ENCODE data around the gene COL4A2.

The COL4A2 gene

GRCh38 chr13:110517505-110518225 lies 210.6 kb downstream of the COL4A2 start:
- no peaks in the 10 kb centered on the region for H3K36me3 ChIP-seq (ENCODE audit: control insufficient read depth, insufficient read depth, low read length)
- no peaks in the 10 kb centered on the region for H3K27me3 ChIP-seq (ENCODE audit: control insufficient read depth, insufficient read depth, low read length)
- H3K4me3 ChIP-seq (ENCODE audit: low read length) = no peak overlapping the region
- no peak overlapping the region for H3K27ac ChIP-seq (ENCODE audit: low read depth, low read length)
- H3K4me1 ChIP-seq (ENCODE audit: control insufficient read depth, insufficient read depth, low read length) = peaks cover 4% of the 10 kb centered on the region
- no peak overlapping the region for H3K9ac ChIP-seq (ENCODE audit: low read length)

GRCh38 chr13:110518226-110518525 lies 211.1 kb downstream of the COL4A2 start:
- no peaks in the 10 kb centered on the region for H3K36me3 ChIP-seq (ENCODE audit: control insufficient read depth, insufficient read depth, low read length)
- H3K4me3 ChIP-seq (ENCODE audit: low read length) = no peak overlapping the region
- H3K9ac ChIP-seq (ENCODE audit: low read length) = no peak overlapping the region
- H3K4me1 ChIP-seq (ENCODE audit: control insufficient read depth, insufficient read depth, low read length) = peaks cover 4% of the 10 kb centered on the region
- no peak overlapping the region for H3K27ac ChIP-seq (ENCODE audit: low read depth, low read length)
- H3K27me3 ChIP-seq (ENCODE audit: control insufficient read depth, insufficient read depth, low read length) = no peaks in the 10 kb centered on the region

- no peaks in the 10 kb centered on the region for H3K36me3 ChIP-seq (ENCODE audit: control insufficient read depth, insufficient read depth, low read length)
- H3K27ac ChIP-seq (ENCODE audit: low read depth, low read length) = no peak overlapping the region
- no peak overlapping the region for H3K4me3 ChIP-seq (ENCODE audit: low read length)
- H3K27me3 ChIP-seq (ENCODE audit: control insufficient read depth, insufficient read depth, low read length) = no peaks in the 10 kb centered on the region
- peaks cover 4% of the 10 kb centered on the region for H3K4me1 ChIP-seq (ENCODE audit: control insufficient read depth, insufficient read depth, low read length)
- no peak overlapping the region for H3K9ac ChIP-seq (ENCODE audit: low read length)
These were observed 211.5 kb downstream of the COL4A2 start for GRCh38 chr13:110518571-110518970.

DNA sequence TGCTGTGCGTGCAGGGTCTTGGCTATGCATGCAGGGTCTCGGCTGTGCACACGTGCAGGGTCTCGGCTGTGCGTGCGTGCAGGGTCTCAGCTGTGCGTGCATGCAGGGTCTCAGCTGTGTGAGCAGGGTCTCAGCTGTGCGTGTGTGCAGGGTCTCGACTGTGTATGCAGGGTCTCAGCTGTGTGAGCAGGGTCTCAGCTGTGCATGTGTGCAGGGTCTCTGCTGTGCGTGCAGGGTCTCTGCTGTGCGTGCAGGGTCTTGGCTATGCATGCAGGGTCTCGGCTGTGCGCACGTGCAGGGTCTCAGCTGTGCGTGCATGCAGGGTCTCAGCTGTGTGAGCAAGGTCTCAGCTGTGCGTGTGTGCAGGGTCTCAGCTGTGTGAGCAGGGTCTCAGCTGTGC lies 212.0 kb downstream of the COL4A2 start:
- Histone ChIP-seq H3K36me3 (ENCODE audit: control insufficient read depth, insufficient read depth, low read length) (no peaks in the 10 kb centered on the region), H3K4me3 (ENCODE audit: low read length) (no peak overlapping the region), H3K27ac (ENCODE audit: low read depth, low read length) (no peak overlapping the region), H3K9ac (ENCODE audit: low read length) (no peak overlapping the region), H3K4me1 (ENCODE audit: control insufficient read depth, insufficient read depth, low read length) (peaks cover 4% of the 10 kb centered on the region), H3K27me3 (ENCODE audit: control insufficient read depth, insufficient read depth, low read length) (no peaks in the 10 kb centered on the region)

GRCh38 chr13:110519506-110519905 lies 212.4 kb downstream of the COL4A2 start:
- no peak overlapping the region for H3K4me3 ChIP-seq (ENCODE audit: low read length)
- H3K36me3 ChIP-seq (ENCODE audit: control insufficient read depth, insufficient read depth, low read length) = no peaks in the 10 kb centered on the region
- no peak overlapping the region for H3K9ac ChIP-seq (ENCODE audit: low read length)
- no peak overlapping the region for H3K27ac ChIP-seq (ENCODE audit: low read depth, low read length)
- no peaks in the 10 kb centered on the region for H3K27me3 ChIP-seq (ENCODE audit: control insufficient read depth, insufficient read depth, low read length)
- H3K4me1 ChIP-seq (ENCODE audit: control insufficient read depth, insufficient read depth, low read length) = peaks cover 7% of the 10 kb centered on the region

DNA sequence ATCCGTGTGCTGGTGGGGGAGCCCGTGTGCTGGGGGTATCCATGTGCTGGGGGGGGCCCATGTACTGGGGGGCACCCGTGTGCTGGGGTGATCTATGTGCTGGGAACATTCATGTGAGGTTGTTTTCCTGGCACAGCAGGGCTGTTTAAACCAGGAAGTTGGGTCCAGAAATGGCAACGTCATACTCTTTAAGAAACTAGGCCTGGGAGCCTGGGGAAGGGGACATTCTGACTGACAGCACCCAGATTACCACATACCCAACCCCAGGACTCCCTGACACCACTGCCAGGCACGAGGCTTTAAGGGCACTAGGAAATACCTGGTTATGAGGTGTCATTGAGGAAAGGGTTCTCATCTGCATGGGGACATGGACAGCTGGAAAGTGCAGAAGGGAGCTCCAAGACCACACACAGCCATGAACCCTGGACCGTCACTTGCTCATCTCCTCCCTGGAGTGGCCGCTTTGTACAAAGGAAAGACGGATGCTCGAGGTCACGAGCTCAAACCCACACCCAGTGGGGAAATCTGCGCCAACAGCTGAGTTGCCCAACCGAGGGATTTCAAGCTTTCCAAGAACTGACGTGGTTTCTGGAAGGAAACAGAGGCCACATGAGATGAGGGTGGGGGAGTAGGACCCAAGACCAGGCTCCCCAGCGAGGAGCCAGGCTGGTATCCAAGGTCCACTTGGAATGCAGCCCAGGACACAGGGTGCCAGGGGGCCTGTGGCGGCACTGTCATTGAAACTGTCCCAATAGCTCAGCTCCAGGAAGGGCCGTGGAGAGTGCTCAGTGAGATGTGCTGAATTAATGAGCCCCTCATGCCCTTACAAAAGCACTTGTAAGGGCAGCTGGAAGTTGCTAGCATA lies 213.6 kb downstream of the COL4A2 start:
- Histone ChIP-seq H3K9ac (ENCODE audit: low read length) (no peak overlapping the region), H3K27me3 (ENCODE audit: control insufficient read depth, insufficient read depth, low read length) (no peaks in the 10 kb centered on the region), H3K4me1 (ENCODE audit: control insufficient read depth, insufficient read depth, low read length) (peaks cover 8% of the 10 kb centered on the region), H3K27ac (ENCODE audit: low read depth, low read length) (peak overlapping the region; percentile 53), H3K36me3 (ENCODE audit: control insufficient read depth, insufficient read depth, low read length) (no peaks in the 10 kb centered on the region), H3K4me3 (ENCODE audit: low read length) (no peak overlapping the region)

DNA sequence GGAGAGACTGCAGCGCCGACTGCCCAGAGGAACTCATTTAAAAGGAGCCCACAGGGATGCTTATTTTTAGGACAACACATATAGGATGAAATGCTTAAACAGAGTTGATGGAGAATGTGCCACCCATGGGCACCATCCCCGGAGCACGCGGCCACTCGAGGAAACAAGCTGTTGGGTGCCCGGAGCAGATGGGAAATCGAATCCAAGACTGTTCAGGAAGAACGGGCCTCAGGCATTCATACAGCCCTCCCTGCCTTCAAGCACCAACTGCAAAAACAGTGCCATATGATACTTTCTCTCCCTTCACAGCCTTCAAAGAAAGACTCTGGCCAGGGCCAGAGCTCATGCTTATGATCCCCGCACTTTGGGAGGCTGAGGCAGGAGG lies 214.2 kb downstream of the COL4A2 start:
- Histone ChIP-seq H3K27me3 (ENCODE audit: control insufficient read depth, insufficient read depth, low read length) (no peaks in the 10 kb centered on the region), H3K36me3 (ENCODE audit: control insufficient read depth, insufficient read depth, low read length) (no peaks in the 10 kb centered on the region), H3K27ac (ENCODE audit: low read depth, low read length) (peak overlapping the region; percentile 1), H3K4me1 (ENCODE audit: control insufficient read depth, insufficient read depth, low read length) (peaks cover 8% of the 10 kb centered on the region), H3K4me3 (ENCODE audit: low read length) (no peak overlapping the region), H3K9ac (ENCODE audit: low read length) (no peak overlapping the region)

- H3K9ac ChIP-seq (ENCODE audit: low read length) = no peak overlapping the region
- no peaks in the 10 kb centered on the region for H3K27me3 ChIP-seq (ENCODE audit: control insufficient read depth, insufficient read depth, low read length)
- no peak overlapping the region for H3K4me3 ChIP-seq (ENCODE audit: low read length)
- H3K4me1 ChIP-seq (ENCODE audit: control insufficient read depth, insufficient read depth, low read length) = peaks cover 8% of the 10 kb centered on the region
- no peak overlapping the region for H3K27ac ChIP-seq (ENCODE audit: low read depth, low read length)
- no peaks in the 10 kb centered on the region for H3K36me3 ChIP-seq (ENCODE audit: control insufficient read depth, insufficient read depth, low read length)
These were observed 214.9 kb downstream of the COL4A2 start for GRCh38 chr13:110521946-110522345.

DNA sequence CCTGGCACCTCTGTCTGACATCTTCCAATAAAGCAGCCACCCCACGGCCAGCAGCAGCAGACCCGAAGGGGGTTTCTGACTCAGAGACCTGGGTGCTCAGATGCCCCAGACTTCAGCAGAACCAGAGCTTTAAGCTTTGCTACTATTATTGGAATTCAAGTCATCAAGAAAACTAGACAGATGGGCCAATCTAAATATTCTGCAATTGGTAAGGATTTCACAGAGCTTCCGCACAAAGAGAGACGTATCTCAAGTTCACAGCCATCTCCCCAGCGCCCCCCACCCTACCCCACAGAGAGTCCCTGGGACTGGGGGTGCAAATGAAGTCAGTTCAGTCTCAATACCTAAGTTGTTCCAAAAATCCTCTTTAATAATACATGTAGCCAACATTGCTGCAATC lies 215.6 kb downstream of the COL4A2 start:
- peaks cover 8% of the 10 kb centered on the region for H3K4me1 ChIP-seq (ENCODE audit: control insufficient read depth, insufficient read depth, low read length)
- H3K4me3 ChIP-seq (ENCODE audit: low read length) = no peak overlapping the region
- H3K27ac ChIP-seq (ENCODE audit: low read depth, low read length) = no peak overlapping the region
- H3K36me3 ChIP-seq (ENCODE audit: control insufficient read depth, insufficient read depth, low read length) = no peaks in the 10 kb centered on the region
- H3K9ac ChIP-seq (ENCODE audit: low read length) = no peak overlapping the region
- no peaks in the 10 kb centered on the region for H3K27me3 ChIP-seq (ENCODE audit: control insufficient read depth, insufficient read depth, low read length)

DNA sequence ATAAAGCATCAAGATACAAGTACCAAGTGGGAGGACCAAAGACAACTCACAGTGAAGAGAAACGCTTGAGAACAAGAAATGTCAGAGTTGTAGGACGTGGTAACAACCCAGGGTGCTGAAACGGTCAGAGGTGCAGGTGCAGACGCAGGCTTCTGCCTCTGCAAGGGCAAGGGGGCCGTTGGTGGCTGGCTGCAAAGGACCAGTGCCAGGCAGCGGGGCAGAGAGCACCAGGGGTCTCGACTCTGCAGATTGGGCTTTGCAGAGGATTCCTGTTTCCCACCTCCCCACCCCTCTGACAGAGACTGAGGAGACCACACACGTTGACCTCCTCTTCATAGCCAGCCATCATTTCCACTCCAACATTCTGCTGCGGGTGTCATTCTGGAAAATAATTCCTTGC lies 216.1 kb downstream of the COL4A2 start:
- Histone ChIP-seq H3K4me3 (ENCODE audit: low read length) (no peak overlapping the region), H3K27ac (ENCODE audit: low read depth, low read length) (no peak overlapping the region), H3K36me3 (ENCODE audit: control insufficient read depth, insufficient read depth, low read length) (no peaks in the 10 kb centered on the region), H3K4me1 (ENCODE audit: control insufficient read depth, insufficient read depth, low read length) (peaks cover 8% of the 10 kb centered on the region), H3K9ac (ENCODE audit: low read length) (no peak overlapping the region), H3K27me3 (ENCODE audit: control insufficient read depth, insufficient read depth, low read length) (no peaks in the 10 kb centered on the region)

- H3K27ac ChIP-seq (ENCODE audit: low read depth, low read length) = peak overlapping the region; percentile 25
These were observed 216.9 kb downstream of the COL4A2 start for GRCh38 chr13:110523838-110524540.

GRCh38 chr13:110524541-110525257 lies 217.6 kb downstream of the COL4A2 start:
- peaks cover 8% of the 10 kb centered on the region for H3K4me1 ChIP-seq (ENCODE audit: control insufficient read depth, insufficient read depth, low read length)
- H3K27ac ChIP-seq (ENCODE audit: low read depth, low read length) = peak overlapping the region; percentile 25
- H3K4me3 ChIP-seq (ENCODE audit: low read length) = peak overlapping the region; percentile 4
- H3K36me3 ChIP-seq (ENCODE audit: control insufficient read depth, insufficient read depth, low read length) = no peaks in the 10 kb centered on the region
- H3K9ac ChIP-seq (ENCODE audit: low read length) = no peak overlapping the region
- H3K27me3 ChIP-seq (ENCODE audit: control insufficient read depth, insufficient read depth, low read length) = no peaks in the 10 kb centered on the region

More at GRCh38 chr13:110523838-110524540, 216.9 kb downstream of the COL4A2 start:
- no peak overlapping the region for H3K4me3 ChIP-seq (ENCODE audit: low read length)
- H3K9ac ChIP-seq (ENCODE audit: low read length) = no peak overlapping the region
- no peaks in the 10 kb centered on the region for H3K36me3 ChIP-seq (ENCODE audit: control insufficient read depth, insufficient read depth, low read length)
- H3K27me3 ChIP-seq (ENCODE audit: control insufficient read depth, insufficient read depth, low read length) = no peaks in the 10 kb centered on the region
- H3K4me1 ChIP-seq (ENCODE audit: control insufficient read depth, insufficient read depth, low read length) = peaks cover 8% of the 10 kb centered on the region
